GM18868 (cell line): ENCODE measurements around the gene ERFE.

Experiments
- ATAC-seq: cut with Tn5 transposase; IDR thresholded peaks from one replicate; pipeline ENCODE4 v1.9.1; 2021; ENCODE audit warnings: mild to moderate bottlenecking, moderate library complexity; ENCODE audit not compliant: unreplicated experiment

The ERFE gene

GRCh38 chr2:238203094-238203972, 44.6 kb downstream of the ERFE start, which contains the start of gene ILKAP:
ILKAP (minus strand) TSS chr2:238203695; CDS start chr2:238203553, 142 bp downstream.
- ATAC-seq, result peak; percentile 94

DNA sequence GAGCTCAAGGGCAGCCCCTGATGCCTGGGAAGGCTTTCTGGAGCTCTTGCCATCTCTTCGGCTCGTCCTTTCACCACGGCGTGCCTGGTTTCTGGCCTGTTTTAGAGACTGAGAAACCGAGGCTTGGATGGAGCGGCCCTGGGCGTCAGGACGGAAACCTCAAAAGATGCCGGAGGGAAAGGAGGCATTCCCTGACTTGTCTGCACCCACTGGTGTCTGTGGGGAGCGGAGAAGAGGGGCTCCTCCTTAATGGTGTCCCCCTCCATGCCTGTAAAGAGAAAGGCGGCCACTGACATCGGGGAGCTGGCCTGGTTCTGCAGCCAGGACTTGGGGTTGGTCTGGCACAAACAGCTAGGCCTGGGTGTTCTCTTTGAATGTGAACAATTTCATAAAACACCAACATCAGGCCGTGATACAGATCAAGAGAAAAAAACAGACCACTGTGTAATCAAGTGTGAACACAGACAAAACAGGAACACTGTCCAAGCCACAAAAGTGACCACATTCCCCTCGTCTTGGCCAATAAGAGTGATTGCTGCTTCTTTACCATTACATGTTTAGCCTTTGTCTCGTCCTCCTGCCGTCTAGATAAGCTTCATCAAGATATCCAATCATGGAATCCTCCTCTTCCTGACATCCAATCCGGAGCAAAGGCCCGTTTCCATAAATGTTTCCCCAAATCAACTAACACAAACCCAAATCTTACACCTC, 45.4 kb downstream of the ERFE start:
- ATAC-seq, result no peak

DNA sequence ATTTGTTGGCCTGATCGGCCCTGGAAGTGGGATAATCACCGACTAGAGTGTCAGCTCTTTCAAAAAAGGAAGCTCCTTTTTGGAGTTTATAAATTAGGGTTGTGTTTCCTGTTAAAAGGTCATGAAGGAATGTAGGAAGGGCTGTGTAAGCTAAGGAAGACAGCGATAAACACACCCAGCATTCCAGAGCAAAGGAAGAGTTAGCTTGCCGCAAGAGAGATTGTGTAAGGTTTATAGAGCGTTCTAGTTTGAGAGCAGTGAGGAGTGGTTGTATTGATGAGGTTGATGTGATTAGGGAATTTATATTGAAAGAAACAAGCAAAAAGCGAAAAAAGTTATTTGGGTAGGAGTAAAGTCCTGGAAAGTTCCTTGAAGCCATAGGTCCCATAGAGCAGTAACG, 48.2 kb downstream of the ERFE start:
- no peak for ATAC-seq

DNA sequence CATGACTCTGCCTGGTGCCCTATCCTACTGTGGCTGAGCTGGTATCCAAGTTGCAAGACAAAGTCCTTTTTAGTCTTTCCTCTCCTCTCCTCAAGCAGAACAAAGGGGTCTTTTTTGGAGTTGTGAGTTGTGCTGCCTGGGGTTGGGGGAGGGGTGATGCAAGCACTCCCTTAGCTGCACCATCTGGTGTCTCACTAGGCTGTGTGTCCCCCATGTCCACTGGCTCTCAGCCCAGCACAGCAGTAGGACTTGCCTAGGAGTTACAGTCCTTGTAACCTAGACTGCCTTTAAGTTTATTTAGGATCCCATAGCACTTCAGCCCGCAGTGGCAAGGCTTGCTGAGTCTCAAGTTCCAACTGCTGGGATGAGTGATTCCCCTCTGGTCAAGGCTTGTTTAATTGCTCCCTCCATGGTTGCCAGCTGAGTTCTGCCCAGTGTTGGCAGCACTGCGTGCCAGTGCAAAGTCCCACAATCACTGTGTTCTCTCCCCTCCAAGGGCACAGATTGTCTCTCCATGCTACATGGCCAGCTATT, 57.9 kb downstream of the ERFE start:
- ATAC-seq, result no peak
